ENCODE data around the gene ZNF248.

- no peak for TF ChIP-seq CTCF (IDR thresholded peaks at IDR 0.05)
- no peak for TF ChIP-seq POLR2A (IDR thresholded peaks at IDR 0.05)
These were observed 12.8 kb downstream of the ZNF248 start for GRCh38 chr10:37844644-37845043.
